HEK293 (cell line): Measurements from ENCODE around the gene AKAP1.

Experiments
- BCL11A ChIP-seq: fragments of 450-650 bp; formaldehyde crosslinking; IDR thresholded peaks from 2 replicates; pipeline ENCODE4 v1.5.1; 2016; ENCODE audit warnings: low read depth, missing biosample characterization, missing genetic modification characterization
- GLI2 ChIP-seq: fragments of 450-650 bp; formaldehyde crosslinking; IDR thresholded peaks from 2 replicates; pipeline ENCODE4; 2017; ENCODE audit warnings: missing biosample characterization, missing genetic modification characterization, low read depth, borderline replicate concordance
- GLIS1 ChIP-seq: fragments of 450-650 bp; formaldehyde crosslinking; IDR thresholded peaks from 2 replicates; pipeline ENCODE4 v1.5.1; 2016; ENCODE audit warnings: missing biosample characterization, missing genetic modification characterization
- HOXA7 ChIP-seq: sonication (generic); formaldehyde crosslinking; IDR thresholded peaks from 2 replicates; pipeline ENCODE4 v1.8.1; 2022; ENCODE audit warnings: missing genetic modification reagents, borderline replicate concordance
- KLF10 ChIP-seq: fragments of 450-650 bp; IDR thresholded peaks from 2 replicates; pipeline ENCODE4 v1.5.1; 2018; ENCODE audit warnings: missing biosample characterization, mild to moderate bottlenecking, missing genetic modification characterization
- MZF1 ChIP-seq: fragments of 450-650 bp; formaldehyde crosslinking; IDR thresholded peaks from 2 replicates; pipeline ENCODE4 v1.5.1; 2017; ENCODE audit warnings: missing biosample characterization, missing genetic modification characterization, borderline replicate concordance
- REPIN1 ChIP-seq: fragments of 450-650 bp; formaldehyde crosslinking; IDR thresholded peaks from 2 replicates; pipeline ENCODE4 v1.5.1; 2017; ENCODE audit warnings: missing biosample characterization, missing genetic modification characterization, low read depth
- TRIM28 ChIP-seq: IDR thresholded peaks from 2 replicates; pipeline ENCODE4 v1.6.1; 2011; ENCODE audit warnings: low read length, control low read depth, borderline replicate concordance
- ZFHX2 ChIP-seq: fragments of 450-650 bp; formaldehyde crosslinking; conservative IDR thresholded peaks from 2 replicates; pipeline ENCODE4 v1.5.1; 2016; ENCODE audit warnings: missing biosample characterization, missing genetic modification characterization
- ZNF10 ChIP-seq: fragments of 450-650 bp; formaldehyde crosslinking; IDR thresholded peaks from 2 replicates; pipeline ENCODE4 v1.5.1; 2017; ENCODE audit warnings: missing biosample characterization, missing genetic modification characterization
- ZNF24 ChIP-seq: fragments of 450-650 bp; formaldehyde crosslinking; IDR thresholded peaks from 2 replicates; pipeline ENCODE4 v1.5.1; 2016; ENCODE audit warnings: missing biosample characterization, missing genetic modification characterization
- ZNF366 ChIP-seq: fragments of 450-650 bp; formaldehyde crosslinking; conservative IDR thresholded peaks from 2 replicates; pipeline ENCODE4 v1.5.1; 2016; ENCODE audit warnings: missing biosample characterization, missing genetic modification characterization
- ZNF391 ChIP-seq: fragments of 450-650 bp; formaldehyde crosslinking; IDR thresholded peaks from 2 replicates; pipeline ENCODE4 v1.5.1; 2016; ENCODE audit warnings: low read depth, missing biosample characterization, missing genetic modification characterization, borderline replicate concordance
- ZNF394 ChIP-seq: fragments of 450-650 bp; formaldehyde crosslinking; IDR thresholded peaks from 2 replicates; pipeline ENCODE4 v1.5.1; 2016; ENCODE audit warnings: missing biosample characterization, missing genetic modification characterization, mild to moderate bottlenecking, moderate library complexity, borderline replicate concordance
- ZNF423 ChIP-seq: fragments of 450-650 bp; formaldehyde crosslinking; IDR thresholded peaks from 2 replicates; pipeline ENCODE4 v1.5.1; 2016; ENCODE audit warnings: missing biosample characterization, missing genetic modification characterization
- ZNF433 ChIP-seq: fragments of 450-650 bp; formaldehyde crosslinking; IDR thresholded peaks from 2 replicates; pipeline ENCODE4 v1.5.1; 2016; ENCODE audit warnings: missing biosample characterization, missing genetic modification characterization, low read depth
- ZNF548 ChIP-seq: fragments of 450-650 bp; formaldehyde crosslinking; IDR thresholded peaks from 2 replicates; pipeline ENCODE4 v1.5.1; 2016; ENCODE audit warnings: missing biosample characterization, missing genetic modification characterization
- ZNF571 ChIP-seq: fragments of 450-650 bp; formaldehyde crosslinking; IDR thresholded peaks from 2 replicates; pipeline ENCODE4 v1.5.0; 2017; ENCODE audit warnings: missing biosample characterization, missing genetic modification characterization
- ZNF596 ChIP-seq: fragments of 450-650 bp; IDR thresholded peaks from 2 replicates; pipeline ENCODE4 v1.5.0; 2018; ENCODE audit warnings: missing biosample characterization, mild to moderate bottlenecking, missing genetic modification characterization, moderate library complexity
- ZNF629 ChIP-seq: fragments of 450-650 bp; formaldehyde crosslinking; IDR thresholded peaks from 2 replicates; pipeline ENCODE4 v1.5.1; 2017; ENCODE audit warnings: missing biosample characterization, missing genetic modification characterization
- ZNF837 ChIP-seq: fragments of 450-650 bp; formaldehyde crosslinking; IDR thresholded peaks from 2 replicates; pipeline ENCODE4 v1.5.1; 2016; ENCODE audit warnings: missing biosample characterization, missing genetic modification characterization
- TF ChIP-seq, protein P1 (sequence below): fragments of 450-650 bp; formaldehyde crosslinking; IDR thresholded peaks from 2 replicates; pipeline ENCODE4 v1.5.1; 2016; ENCODE audit warnings: missing biosample characterization, missing genetic modification characterization, borderline replicate concordance
- TF ChIP-seq, protein P2 (sequence below): fragments of 450-650 bp; formaldehyde crosslinking; IDR thresholded peaks from 2 replicates; pipeline ENCODE4 v1.5.1; 2016; ENCODE audit warnings: missing biosample characterization, missing genetic modification characterization
- TF ChIP-seq, protein P3 (sequence below): fragments of 450-650 bp; formaldehyde crosslinking; conservative IDR thresholded peaks from 2 replicates; pipeline ENCODE4 v1.5.1; 2016; ENCODE audit warnings: low read depth, missing biosample characterization, missing genetic modification characterization
- TF ChIP-seq, protein P4 (sequence below): fragments of 450-650 bp; formaldehyde crosslinking; IDR thresholded peaks from 2 replicates; pipeline ENCODE4 v1.5.1; 2017; ENCODE audit warnings: missing biosample characterization, missing genetic modification characterization
- TF ChIP-seq, protein P5 (sequence below): fragments of 450-650 bp; formaldehyde crosslinking; IDR thresholded peaks from 2 replicates; pipeline ENCODE4 v1.5.1; 2016; ENCODE audit warnings: missing biosample characterization, missing genetic modification characterization

AKAP1 gene

DNA sequence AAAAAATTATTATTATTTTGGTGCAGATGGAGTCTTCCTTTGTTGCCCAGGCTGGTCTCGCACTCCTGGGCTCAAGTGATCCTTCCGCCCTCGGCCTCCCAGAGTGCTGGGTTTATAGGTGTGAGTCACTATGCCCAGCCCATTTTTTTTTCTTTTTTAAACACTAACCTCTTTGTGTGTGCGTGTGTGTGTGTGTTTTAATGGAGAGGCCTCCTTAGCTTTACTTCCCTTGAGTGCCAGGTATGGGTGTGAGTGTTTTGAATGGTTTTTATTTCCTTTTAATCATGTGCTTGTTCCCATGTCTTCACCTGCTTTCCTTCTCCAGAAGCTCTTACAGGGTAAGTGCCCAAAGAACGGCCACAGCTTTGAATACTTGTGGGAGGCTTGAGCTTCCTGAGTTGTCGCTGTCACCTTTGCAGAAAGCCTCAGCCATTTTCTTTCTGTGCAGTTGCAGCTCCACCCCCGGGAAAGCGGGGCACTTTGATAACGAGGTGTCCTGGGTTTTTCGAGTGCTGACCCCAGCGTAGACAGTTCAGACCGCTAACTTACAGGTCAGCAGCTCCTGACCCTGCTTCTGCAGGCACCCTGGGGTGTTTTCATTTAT, 22.6 kb downstream of the AKAP1 start (continued):
- TF ChIP-seq, protein P1, sequence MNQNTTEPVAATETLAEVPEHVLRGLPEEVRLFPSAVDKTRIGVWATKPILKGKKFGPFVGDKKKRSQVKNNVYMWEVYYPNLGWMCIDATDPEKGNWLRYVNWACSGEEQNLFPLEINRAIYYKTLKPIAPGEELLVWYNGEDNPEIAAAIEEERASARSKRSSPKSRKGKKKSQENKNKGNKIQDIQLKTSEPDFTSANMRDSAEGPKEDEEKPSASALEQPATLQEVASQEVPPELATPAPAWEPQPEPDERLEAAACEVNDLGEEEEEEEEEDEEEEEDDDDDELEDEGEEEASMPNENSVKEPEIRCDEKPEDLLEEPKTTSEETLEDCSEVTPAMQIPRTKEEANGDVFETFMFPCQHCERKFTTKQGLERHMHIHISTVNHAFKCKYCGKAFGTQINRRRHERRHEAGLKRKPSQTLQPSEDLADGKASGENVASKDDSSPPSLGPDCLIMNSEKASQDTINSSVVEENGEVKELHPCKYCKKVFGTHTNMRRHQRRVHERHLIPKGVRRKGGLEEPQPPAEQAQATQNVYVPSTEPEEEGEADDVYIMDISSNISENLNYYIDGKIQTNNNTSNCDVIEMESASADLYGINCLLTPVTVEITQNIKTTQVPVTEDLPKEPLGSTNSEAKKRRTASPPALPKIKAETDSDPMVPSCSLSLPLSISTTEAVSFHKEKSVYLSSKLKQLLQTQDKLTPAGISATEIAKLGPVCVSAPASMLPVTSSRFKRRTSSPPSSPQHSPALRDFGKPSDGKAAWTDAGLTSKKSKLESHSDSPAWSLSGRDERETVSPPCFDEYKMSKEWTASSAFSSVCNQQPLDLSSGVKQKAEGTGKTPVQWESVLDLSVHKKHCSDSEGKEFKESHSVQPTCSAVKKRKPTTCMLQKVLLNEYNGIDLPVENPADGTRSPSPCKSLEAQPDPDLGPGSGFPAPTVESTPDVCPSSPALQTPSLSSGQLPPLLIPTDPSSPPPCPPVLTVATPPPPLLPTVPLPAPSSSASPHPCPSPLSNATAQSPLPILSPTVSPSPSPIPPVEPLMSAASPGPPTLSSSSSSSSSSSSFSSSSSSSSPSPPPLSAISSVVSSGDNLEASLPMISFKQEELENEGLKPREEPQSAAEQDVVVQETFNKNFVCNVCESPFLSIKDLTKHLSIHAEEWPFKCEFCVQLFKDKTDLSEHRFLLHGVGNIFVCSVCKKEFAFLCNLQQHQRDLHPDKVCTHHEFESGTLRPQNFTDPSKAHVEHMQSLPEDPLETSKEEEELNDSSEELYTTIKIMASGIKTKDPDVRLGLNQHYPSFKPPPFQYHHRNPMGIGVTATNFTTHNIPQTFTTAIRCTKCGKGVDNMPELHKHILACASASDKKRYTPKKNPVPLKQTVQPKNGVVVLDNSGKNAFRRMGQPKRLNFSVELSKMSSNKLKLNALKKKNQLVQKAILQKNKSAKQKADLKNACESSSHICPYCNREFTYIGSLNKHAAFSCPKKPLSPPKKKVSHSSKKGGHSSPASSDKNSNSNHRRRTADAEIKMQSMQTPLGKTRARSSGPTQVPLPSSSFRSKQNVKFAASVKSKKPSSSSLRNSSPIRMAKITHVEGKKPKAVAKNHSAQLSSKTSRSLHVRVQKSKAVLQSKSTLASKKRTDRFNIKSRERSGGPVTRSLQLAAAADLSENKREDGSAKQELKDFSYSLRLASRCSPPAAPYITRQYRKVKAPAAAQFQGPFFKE (tag by site-specific recombination): no peak
- TF ChIP-seq ZNF548 (tag by site-specific recombination) (no peak), ZNF24 (tag by site-specific recombination) (0 out of 2 replicates have a peak, but pooled peaks have one; percentile 26), ZNF10 (tag by site-specific recombination) (peak; percentile 55; the same call in 1 of the 2 replicates), KLF10 (tag by site-specific recombination) (0 out of 2 replicates have a peak, but pooled peaks have one; percentile 34), ZNF394 (tag by site-specific recombination) (0 out of 2 replicates have a peak, but pooled peaks have one; percentile 27), ZNF596 (no peak), ZNF571 (tag by site-specific recombination) (no peak), BCL11A (tag by site-specific recombination) (0 out of 2 replicates have a peak, but pooled peaks have one; percentile 15), MZF1 (tag by site-specific recombination) (no peak), REPIN1 (tag by site-specific recombination) (no peak), TRIM28 (no peak), GLI2 (tag by site-specific recombination) (no peak), ZNF433 (tag by site-specific recombination) (no peak), ZFHX2 (peak; percentile 68), ZNF391 (tag by site-specific recombination) (no peak), GLIS1 (tag by site-specific recombination) (peak; percentile 92), ZNF366 (tag by site-specific recombination) (peak; percentile 51), ZNF423 (tag by site-specific recombination) (peak; percentile 27; the same call in 1 of the 2 replicates), ZNF837 (no peak), ZNF629 (peak; percentile 9; the same call in 1 of the 2 replicates), HOXA7 (no peak)
- TF ChIP-seq, protein P2, sequence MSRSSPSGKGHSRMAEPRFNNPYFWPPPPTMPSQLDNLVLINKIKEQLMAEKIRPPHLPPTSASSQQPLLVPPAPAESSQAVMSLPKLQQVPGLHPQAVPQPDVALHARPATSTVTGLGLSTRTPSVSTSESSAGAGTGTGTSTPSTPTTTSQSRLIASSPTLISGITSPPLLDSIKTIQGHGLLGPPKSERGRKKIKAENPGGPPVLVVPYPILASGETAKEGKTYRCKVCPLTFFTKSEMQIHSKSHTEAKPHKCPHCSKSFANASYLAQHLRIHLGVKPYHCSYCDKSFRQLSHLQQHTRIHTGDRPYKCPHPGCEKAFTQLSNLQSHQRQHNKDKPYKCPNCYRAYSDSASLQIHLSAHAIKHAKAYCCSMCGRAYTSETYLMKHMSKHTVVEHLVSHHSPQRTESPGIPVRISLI (tag by site-specific recombination): peak; percentile 92
- TF ChIP-seq, protein P3, sequence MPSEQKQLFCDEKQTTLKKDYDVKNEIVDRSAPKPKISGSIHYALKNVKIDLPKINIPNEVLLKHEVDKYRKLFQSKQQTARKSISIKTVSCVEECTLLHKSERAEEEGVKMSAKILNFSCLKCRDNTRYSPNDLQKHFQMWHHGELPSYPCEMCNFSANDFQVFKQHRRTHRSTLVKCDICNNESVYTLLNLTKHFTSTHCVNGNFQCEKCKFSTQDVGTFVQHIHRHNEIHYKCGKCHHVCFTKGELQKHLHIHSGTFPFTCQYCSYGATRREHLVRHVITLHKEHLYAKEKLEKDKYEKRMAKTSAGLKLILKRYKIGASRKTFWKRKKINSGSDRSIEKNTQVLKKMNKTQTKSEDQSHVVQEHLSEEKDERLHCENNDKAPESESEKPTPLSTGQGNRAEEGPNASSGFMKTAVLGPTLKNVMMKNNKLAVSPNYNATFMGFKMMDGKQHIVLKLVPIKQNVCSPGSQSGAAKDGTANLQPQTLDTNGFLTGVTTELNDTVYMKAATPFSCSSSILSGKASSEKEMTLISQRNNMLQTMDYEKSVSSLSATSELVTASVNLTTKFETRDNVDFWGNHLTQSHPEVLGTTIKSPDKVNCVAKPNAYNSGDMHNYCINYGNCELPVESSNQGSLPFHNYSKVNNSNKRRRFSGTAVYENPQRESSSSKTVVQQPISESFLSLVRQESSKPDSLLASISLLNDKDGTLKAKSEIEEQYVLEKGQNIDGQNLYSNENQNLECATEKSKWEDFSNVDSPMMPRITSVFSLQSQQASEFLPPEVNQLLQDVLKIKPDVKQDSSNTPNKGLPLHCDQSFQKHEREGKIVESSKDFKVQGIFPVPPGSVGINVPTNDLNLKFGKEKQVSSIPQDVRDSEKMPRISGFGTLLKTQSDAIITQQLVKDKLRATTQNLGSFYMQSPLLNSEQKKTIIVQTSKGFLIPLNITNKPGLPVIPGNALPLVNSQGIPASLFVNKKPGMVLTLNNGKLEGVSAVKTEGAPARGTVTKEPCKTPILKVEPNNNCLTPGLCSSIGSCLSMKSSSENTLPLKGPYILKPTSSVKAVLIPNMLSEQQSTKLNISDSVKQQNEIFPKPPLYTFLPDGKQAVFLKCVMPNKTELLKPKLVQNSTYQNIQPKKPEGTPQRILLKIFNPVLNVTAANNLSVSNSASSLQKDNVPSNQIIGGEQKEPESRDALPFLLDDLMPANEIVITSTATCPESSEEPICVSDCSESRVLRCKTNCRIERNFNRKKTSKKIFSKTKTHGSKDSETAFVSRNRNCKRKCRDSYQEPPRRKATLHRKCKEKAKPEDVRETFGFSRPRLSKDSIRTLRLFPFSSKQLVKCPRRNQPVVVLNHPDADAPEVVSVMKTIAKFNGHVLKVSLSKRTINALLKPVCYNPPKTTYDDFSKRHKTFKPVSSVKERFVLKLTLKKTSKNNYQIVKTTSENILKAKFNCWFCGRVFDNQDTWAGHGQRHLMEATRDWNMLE (tag by site-specific recombination): no peak
- TF ChIP-seq, protein P4, sequence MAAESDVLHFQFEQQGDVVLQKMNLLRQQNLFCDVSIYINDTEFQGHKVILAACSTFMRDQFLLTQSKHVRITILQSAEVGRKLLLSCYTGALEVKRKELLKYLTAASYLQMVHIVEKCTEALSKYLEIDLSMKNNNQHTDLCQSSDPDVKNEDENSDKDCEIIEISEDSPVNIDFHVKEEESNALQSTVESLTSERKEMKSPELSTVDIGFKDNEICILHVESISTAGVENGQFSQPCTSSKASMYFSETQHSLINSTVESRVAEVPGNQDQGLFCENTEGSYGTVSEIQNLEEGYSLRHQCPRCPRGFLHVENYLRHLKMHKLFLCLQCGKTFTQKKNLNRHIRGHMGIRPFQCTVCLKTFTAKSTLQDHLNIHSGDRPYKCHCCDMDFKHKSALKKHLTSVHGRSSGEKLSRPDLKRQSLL: no peak
- TF ChIP-seq, protein P5, sequence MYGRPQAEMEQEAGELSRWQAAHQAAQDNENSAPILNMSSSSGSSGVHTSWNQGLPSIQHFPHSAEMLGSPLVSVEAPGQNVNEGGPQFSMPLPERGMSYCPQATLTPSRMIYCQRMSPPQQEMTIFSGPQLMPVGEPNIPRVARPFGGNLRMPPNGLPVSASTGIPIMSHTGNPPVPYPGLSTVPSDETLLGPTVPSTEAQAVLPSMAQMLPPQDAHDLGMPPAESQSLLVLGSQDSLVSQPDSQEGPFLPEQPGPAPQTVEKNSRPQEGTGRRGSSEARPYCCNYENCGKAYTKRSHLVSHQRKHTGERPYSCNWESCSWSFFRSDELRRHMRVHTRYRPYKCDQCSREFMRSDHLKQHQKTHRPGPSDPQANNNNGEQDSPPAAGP (tag by site-specific recombination): peak; percentile 74; the same call in 1 of the 2 replicates
